H1 (cell line): ENCODE results near the gene DNLZ. TPM values are rescaled to one million over a fixed set of nuclear protein-coding genes. Genes with fewer than 3 reads are reported as not detected.

ENCODE experiments used
- ATF3 ChIP-seq: IDR thresholded peaks from 2 replicates; pipeline ENCODE4 v1.6.1; 2011; ENCODE audit warnings: low read depth, mild to moderate bottlenecking, low read length; ENCODE audit not compliant: insufficient read depth
- BRCA1 ChIP-seq: IDR thresholded peaks from 2 replicates; pipeline ENCODE4 v1.6.1; 2012; ENCODE audit warnings: low read depth, low read length, improper control_type of control experiment
- CHD7 ChIP-seq: fragments of 300-600 bp; sonication (generic); IDR thresholded peaks from 2 replicates; pipeline ENCODE4 v1.7.1; 2012; ENCODE audit warnings: low read length, moderate library complexity, mild to moderate bottlenecking, inconsistent platforms; ENCODE audit not compliant: insufficient replicate concordance
- EZH2 ChIP-seq: fragments of 200-600 bp; sonication (generic); IDR thresholded peaks from 2 replicates; pipeline ENCODE4 v1.7.1; 2012; ENCODE audit warnings: low read depth, mild to moderate bottlenecking, moderate library complexity, low read length, inconsistent platforms; ENCODE audit not compliant: severe bottlenecking
- KDM1A ChIP-seq: fragments of 200-600, 300-600 bp; sonication (generic); IDR thresholded peaks from 2 replicates; pipeline ENCODE4 v1.7.1; 2016; ENCODE audit warnings: mild to moderate bottlenecking, low read length, borderline replicate concordance
- MAFK ChIP-seq: IDR thresholded peaks from 2 replicates; pipeline ENCODE4 v1.6.1; 2012; ENCODE audit warnings: low read depth, mild to moderate bottlenecking, improper control_type of control experiment, low read length
- POLR2A ChIP-seq, 2 experiments: IDR thresholded peaks; 1 replicate in 1 of 2; 2 replicates in 1 of 2; pipeline ENCODE4 v1.6.1; 2011; ENCODE audit warnings: low read depth in 2 of 2, low read length in 2 of 2, mild to moderate bottlenecking in 2 of 2; ENCODE audit errors: control extremely low read depth in 1 of 2
- POLR2AphosphoS5 ChIP-seq: IDR thresholded peaks from 2 replicates; pipeline ENCODE4 v1.6.1; 2011; ENCODE audit warnings: low read depth, low read length
- SAP30 ChIP-seq: fragments of 300-600 bp; sonication (generic); IDR thresholded peaks from 2 replicates; pipeline ENCODE4 v1.7.1; 2012; ENCODE audit warnings: low read length, moderate library complexity, mild to moderate bottlenecking, inconsistent platforms; ENCODE audit not compliant: insufficient read depth, insufficient replicate concordance
- polyA plus RNA-seq, 7 experiments: library from polyadenylated mRNA; depleted of rRNA in 3 of 7; stranded (reverse) in 5 of 7; unstranded in 2 of 7; fragments of >200 nt in 5 of 7; fragments of 200-250 nt in 2 of 7; gene quantifications; 1 replicate in 5 of 7; 2 replicates in 1 of 7; 4 replicates in 1 of 7; pipeline versions ENCODE4 v1.2.1 to v1.2.3, GENCODE V29; 2011 to 2013; ENCODE audit warnings: missing spikeins in 2 of 7, mixed read lengths in 2 of 7
- total RNA-seq: library from RNA; stranded (reverse); fragmentation: NEBNext Ultra II Directional; extraction: Animal tissue kit (Norgen Biotek cat#: 25700); gene quantifications from 2 replicates; pipeline ENCODE4 v1.2.1, GENCODE V29; 2021

DNLZ gene
- total and polyA plus RNA-seq, 2 of the 8 experiments (the other 6 are each of a cell fraction or from before 2014, with no cell fraction given): 11.6 to 17.9 TPM

GRCh38 chr9:136363106-136363948, at the start of gene DNLZ (continued):
- no peak for TF ChIP-seq MAFK
- TF ChIP-seq BRCA1: no peak
- TF ChIP-seq KDM1A: no peak
- TF ChIP-seq POLR2AphosphoS5: peak; percentile 76
- TF ChIP-seq ATF3: 0 out of 2 replicates have a peak, but pooled peaks have one; percentile 56
- no peak for TF ChIP-seq CHD7
- TF ChIP-seq POLR2A (IDR thresholded peaks at IDR 0.05; ENCODE audit: control extremely low read depth in 1 of 2, low read depth in 2 of 2, low read length in 2 of 2): peak in 1 of 2 experiments; percentile 79; a peak in 2 of 3 replicates
- no peak for TF ChIP-seq EZH2
- TF ChIP-seq SAP30: no peak
